Activated CD4-positive, alpha-beta T cell treated with anti-CD3 and anti-CD28 coated beads, Interleukin-10, Interleukin-2, amounts not matched to agents 100 ng/mL and 50 ng/mL, durations not matched to agents 16 hours and 8 hours (primary cell): ENCODE data around the gene PIP4K2A.
A peak's percentile ranks its signal among the peaks of the same experiment; 100 is the strongest.
"Not testable (repeated sequence)": the region's sequence is repeated elsewhere in the genome, so short reads cannot be mapped to it uniquely, and the experiment has no call there.

ENCODE experiments used
- DNase-seq: peaks from one replicate; pipeline ENCODE4 v3.0.0-alpha.2; 2020

The PIP4K2A gene

DNA sequence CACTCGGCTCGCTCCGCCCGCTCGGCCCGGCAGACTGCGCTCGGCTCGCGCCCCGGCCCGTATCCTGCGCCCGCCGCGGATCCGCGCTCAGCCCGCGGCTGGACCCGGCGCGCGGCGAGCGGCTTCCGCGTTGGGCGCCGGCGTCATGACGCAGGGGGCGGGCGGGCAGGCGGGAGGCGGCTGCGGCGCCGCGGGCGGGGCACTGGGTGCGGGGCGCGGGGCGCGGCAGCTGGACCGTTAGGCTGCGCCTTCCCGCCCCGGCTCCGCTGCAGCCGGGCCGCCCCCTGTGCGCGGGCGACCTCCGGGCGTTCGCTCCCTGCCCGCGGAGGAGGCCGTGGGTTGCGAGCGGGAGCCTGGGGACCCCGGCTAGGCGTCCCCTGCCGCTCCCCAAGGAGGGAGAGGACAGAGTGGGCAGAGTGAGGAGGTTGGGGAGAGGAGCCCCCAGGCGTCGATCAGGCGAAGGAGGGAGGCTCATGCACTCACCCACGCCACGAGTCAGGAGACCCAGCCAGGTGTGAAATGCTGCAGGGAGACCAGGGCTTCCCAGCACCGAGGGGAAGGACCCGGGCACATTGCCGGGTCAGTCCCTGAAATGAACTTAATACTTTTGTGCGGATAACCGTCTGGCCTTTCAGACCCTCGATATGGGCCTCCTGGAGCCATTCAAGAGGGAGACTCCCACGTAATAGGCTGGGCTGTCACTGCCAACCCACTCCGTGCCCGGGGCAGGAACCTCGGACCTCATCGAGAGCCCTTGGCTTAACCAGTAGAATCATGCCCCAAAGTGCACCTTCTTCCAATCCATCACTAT lies at the start of gene PIP4K2A:
PIP4K2A (minus strand) TSS at position 100 of the 811 bp plus-strand sequence. CDS start 252 bp downstream, outside the sequence.
- DNase-seq, result peak; percentile 82

DNA sequence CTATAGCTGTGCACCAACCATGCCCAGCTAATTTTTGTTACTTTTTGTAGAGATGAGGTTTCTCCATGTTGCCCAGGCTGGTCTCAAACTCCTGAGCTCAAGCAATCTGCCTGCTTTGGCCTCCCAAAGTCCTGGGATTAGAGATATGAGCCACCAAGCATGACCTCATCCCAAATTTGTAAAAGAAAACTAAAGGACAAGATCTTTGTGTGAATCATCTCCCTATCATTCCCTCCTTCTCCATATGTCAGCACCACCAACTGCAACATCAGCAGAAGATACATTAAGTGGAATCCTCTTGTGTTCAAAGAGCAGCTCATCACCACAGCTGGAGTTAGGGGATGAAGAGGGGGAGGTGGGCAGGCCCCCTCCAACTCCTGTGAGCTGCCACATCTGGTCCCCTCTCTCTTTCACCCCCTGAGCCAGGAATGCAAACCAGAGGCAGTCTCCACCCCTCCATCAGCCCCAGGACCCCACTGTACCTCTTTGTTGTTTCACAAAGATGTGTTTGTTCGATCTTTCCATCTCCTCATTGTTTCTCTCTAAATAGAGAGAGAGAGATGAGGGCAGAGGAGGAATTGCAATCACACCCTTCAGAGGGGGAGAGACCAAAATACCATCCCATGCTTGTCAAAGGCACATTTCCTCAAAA lies 47.3 kb upstream of the PIP4K2A start:
- DNase-seq, result no peak

DNA sequence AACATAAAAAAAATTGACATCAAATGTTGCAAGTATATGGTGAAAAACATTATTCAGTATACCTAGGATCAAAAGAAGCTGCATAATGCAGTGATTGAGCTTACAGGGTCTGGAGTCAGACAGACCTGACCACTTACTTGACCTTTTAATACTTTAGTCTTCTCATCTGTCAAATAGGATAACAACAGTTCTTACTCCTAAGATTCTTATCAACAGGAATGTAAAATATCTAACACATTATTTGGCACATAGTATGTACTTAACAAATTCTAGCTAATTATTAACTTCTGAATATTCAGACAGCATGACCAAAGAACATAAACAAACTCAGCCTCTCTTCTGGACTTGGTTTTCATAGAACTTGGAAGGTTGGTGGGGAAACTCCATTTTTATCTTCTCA lies 45.6 kb upstream of the PIP4K2A start:
- no peak for DNase-seq

DNA sequence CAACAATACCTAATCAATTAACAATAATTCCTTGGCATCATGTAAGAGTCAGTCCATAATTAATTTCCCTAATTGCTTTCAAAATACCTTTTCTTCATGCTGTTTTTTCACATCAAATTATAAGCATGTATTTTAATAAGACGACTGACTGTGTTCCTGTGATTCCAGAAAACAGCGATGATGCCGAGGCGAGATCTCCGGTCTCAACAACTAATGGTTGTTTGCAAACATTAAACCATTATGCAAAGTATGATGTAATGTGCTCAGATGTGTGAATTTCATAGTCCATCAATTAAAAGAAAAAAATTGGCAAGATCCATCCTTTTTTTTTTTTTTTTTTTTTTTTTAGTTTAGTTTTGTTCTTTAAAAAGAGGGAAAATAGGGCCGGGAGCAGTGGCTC lies 44.5 kb upstream of the PIP4K2A start:
- no peak for DNase-seq

DNA sequence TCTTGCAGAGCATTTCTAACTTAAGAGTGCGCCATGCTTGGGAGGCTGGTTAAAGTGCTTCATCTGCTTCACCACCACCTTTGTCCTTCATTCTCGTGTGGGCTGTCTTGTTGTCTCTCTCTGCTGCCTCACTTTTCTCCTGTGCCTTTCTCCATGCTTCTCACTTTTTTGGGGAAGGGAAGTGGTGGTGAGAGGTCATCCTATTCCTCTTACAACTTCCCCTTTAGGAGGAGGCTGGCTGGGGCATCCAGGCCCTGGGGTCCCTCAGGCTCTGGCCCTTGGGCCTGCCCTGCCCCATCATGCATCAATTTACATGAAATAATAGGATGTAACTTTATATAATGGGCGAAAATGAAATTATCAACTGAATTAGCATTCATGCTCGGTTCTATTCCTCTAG lies 39.9 kb upstream of the PIP4K2A start:
- DNase-seq, result no peak

DNA sequence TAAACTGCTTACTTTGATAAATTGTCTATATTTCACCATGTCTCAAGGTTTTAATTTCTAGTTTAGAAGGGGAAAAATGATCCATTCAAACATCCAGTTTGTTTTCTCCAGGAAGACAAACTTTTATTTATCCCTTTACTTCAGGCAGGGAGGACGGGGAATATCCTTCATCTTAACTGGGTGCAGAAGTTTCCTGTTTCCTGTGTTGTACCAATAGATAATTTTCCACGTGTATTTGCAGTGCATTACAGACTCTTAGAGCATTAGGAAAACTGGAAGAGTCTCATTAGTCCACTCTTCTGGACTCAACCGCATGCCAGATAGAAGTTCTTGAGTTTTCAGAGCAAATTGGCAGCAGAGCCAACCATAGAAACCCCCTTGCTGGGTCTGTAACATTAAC lies 39.4 kb upstream of the PIP4K2A start:
- DNase-seq, result no peak

DNA sequence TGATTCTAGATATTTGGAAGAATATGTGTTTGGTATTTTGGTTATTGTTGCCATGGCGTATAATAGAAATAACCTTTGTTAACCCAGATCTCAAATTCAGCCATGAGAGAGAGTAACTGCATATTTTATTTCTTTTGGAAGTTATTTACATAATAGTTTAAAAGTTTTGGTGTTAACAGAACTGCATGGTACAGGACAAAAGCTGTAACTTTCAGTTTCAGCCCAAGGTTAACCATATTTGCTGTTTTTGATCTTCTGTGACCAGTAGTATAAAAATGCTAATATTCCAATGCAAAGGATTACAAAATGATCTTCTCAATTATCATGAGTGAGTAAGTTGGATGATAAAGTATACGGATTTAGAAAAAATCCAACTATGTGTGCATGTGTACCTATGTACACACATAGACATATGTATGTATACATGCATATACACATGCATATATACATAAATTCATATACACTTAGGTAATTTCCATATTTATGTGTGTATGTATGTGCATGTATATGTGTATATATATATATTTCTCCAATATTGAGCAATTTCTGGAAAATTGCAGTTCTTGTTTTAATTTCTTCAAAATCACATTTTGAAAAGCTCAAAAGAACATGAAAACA lies 38.0 kb upstream of the PIP4K2A start:
- no peak for DNase-seq

DNA sequence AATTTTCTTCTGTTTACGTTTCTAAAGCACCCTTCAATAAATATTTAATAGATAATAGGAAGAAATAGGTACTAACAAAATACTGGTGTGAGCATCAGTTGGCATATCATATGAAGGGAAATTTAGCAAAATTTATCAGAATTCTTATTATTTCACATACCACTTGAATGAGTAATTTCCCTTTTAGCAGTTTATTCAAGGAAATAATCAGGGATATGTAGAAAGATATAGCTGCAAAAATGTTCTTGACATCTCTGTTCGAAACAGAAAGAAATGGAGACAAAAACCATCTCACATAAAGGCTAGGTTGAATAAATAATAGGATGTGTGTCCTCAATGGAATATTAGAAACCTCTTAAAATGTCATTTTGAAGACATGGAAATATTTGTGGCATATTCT lies 35.8 kb upstream of the PIP4K2A start:
- DNase-seq, result no peak

DNA sequence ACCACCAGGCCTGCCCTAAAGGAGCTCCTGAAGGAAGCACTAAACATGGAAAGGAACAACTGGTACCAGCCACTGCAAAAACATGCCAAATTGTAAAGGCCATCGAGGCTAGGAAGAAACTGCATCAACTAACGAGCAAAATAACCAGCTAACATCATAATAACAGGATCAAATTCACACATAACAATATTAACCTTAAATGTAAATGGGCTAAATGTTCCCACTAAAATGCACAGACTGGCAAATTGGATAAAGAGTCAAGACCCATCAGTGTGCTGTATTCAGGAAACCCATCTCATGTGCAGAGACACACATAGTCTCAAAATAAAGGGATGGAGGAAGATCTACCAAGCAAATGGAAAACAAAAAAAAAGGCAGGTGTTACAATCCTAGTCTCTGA lies 30.5 kb upstream of the PIP4K2A start:
- DNase-seq, result not testable (repeated sequence)

DNA sequence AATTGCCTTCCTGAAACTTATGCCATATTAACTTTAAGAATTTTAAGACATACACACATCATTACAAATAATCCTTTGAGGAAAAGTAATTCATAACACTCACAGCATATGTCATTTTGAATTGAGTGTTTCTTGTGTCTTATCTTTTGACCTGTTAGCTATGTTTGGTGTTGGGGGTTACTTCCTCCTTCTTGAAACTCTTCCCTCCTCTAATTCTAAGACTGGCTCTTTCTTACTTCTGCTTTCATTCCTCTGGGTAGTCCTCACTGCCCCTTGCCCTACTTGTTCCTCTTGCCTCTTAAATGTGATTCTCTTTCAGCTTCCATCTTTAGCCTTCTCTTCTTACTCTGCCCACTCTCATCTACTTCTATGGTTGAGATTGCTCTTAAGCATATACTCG lies 28.3 kb upstream of the PIP4K2A start:
- DNase-seq, result no peak

DNA sequence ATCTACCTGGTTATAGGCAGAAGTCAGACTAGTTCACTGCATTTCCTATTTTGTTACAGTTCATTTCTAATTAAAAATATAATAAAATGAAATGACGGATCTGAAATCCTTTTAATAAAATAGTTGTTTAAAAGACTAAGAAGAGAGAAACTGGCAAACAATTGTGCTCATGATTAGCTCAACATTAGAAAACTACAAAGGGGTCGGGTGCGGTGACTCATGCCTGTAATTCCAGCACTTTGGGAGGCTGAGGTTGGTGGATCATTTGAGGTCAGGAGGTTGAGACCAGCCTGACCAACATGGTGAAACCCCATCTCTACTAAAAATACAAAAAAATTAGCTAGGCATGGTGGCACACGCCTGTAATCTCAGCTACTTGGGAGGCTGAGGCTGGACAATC lies 27.3 kb upstream of the PIP4K2A start:
- DNase-seq, result not testable (repeated sequence)

DNA sequence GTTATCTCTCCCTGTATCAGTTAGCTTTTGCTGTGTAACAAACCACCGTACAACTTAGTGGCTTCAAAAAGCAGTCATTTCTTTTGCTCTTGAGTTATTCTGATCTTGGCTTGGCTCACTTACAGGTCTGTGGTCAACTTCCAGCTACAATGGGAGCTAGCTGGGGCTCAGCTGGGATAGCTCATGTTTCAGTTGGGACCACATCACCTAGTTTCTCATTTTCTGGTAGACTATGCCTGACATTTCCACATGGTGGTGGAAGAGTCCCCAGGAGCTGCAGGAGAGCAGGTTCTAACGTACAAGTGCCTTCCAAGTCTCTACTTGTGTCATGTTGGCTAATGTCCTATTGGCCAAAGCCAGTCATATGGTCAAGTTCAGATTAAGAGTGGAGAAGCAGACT lies 25.8 kb upstream of the PIP4K2A start:
- DNase-seq, result no peak

DNA sequence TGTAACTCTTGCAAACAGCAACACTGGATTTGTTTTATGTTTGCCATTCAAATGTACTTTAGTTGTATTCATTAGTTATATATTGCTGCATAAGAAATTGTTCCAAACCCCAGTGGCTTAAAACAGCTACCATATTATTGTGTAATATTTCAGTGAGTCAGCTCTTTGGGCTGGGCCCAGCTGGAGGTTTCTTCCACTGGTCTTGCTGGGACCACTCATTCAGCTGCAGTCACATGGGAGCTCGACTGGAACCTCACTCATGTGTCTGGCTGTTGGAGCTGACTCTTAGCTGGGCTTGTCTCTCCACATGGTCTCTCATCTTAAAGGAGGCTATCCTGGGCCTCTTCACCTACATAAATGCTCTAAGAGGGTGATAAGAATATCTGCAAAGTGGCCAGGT lies 23.2 kb upstream of the PIP4K2A start:
- no peak for DNase-seq

DNA sequence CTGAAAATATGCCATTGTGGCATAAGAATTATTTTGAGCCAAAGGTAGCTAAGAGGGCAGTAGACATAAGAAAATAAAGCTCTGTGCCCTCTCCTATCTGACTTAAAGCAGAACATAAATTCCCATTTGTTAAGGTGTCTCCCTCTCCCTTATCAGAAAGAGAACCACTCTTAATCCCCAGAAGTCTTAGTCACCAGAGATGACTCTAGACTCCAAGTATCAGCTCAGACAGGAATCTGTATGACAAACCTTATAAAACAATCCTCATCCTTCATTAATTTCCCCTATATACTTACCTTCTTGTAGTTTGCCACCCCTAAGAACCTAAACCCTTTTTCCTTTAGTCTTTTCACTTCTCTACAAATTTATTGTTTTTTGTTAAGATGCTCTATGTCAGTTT lies 21.8 kb upstream of the PIP4K2A start:
- DNase-seq, result no peak

DNA sequence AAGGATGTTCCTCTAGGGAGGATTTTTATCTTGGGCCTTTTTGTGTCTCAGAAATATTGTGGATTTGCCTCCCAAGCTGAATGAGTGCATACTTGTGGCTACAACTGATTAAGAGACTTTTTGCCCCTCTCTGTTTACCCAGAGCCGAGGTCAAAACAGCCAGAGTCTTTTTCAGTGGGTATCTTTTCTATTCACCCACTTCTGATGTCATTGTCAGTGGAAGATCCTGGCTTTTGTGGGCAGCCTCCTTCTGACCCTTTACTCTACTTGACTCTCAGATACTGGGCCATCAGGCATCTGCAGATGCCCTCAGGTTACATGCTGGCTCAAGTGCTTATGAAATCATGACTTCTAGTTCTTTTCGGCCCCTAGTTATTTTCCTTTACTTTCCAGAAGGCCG lies 19.6 kb upstream of the PIP4K2A start:
- DNase-seq, result no peak

DNA sequence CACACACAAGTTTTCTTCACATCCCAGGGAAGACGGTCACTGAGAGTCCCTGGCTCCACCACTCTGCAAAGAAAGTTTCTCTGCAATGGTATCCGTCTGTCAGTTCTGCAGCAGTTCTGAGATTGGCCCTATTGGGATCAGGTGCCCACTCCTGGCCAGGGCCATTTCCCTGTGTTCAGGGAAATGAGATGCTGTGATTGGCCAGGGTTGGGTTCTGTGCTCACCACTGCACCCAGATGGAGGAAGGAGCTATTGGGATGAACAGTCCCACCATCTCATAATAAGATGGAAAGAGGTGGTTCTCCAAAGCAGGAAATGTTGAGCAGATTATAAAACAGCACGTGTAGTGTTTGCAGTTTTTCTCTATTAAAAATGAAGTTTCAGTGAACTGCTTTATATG lies 13.3 kb upstream of the PIP4K2A start:
- DNase-seq, result no peak

DNA sequence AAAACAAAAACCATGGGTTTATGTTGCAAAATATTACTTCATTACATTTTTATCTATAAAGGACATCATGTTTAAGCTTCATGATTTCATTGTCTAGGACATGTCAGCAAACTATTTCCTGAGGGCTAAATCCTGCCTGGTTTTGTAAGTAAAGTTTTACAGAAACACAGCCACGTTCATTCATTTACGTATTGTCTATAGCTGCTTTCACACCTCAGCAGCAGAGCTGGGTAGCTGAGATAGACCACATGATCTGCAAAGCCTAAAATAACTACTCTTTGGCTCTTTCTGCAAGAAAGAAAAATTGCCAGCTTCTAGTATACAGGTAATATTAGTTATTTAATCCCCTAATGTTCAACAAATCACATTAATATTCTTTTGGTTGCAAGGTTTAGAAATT lies 12.7 kb upstream of the PIP4K2A start:
- no peak for DNase-seq

DNA sequence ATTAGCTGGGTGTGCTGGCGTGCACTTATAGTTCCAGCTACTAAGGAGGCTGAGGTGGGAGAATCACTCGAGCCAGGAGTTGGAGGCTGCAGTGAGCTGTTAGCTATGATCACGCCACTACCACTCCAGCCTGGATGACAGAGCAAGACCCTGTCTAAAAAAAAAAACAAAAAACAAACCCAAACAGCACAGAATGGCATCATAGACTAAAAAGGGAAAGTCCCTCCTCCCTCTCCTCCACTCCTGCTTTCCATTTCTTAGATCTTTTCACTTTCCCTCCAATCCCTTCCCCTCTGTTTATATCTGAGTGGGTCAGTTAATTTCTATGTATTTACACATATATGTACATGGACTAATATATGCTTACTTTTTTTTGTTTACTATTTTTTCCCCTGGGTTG lies 10.4 kb upstream of the PIP4K2A start:
- no peak for DNase-seq

DNA sequence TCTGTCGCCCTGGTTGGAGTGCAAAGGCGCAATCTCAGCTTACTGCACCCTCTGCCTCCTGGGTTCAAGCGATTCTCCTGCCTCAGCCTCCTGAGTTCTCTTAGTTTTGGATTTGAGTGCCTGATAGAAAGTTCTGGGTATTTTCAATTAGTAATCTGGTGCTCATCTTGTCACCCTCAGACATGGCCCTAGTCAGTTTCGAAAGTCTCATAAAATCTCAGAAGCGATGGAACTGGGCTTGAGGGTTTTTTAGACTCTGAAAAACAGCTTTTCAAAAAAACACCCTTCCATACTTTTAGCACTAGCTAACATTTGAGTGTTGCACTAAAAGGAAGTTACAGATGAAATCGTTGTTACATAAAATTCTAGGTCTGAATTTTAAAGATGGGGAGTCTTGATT lies 9.4 kb upstream of the PIP4K2A start:
- DNase-seq, result no peak

DNA sequence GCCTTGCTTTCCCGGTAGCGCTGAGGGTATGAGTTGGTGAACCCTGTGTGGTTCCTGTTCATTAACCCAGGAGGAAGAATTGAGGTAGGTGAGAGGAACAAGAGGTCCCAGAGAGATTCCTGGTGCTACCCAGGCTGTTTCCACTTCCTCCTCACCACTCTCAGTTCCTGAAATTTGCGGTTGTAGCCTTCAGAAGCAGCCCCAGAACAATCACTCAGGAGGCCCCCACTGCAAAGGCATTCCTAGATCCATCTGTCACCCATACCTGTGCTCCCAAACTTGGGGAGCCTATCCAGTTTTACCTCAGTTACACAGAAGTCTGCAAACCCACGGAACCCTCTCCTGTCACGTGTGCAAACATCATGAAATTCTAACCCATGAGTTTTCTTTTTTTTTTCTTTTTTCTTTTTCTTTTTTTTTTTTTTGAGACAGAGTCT lies 9.0 kb upstream of the PIP4K2A start:
- no peak for DNase-seq

DNA sequence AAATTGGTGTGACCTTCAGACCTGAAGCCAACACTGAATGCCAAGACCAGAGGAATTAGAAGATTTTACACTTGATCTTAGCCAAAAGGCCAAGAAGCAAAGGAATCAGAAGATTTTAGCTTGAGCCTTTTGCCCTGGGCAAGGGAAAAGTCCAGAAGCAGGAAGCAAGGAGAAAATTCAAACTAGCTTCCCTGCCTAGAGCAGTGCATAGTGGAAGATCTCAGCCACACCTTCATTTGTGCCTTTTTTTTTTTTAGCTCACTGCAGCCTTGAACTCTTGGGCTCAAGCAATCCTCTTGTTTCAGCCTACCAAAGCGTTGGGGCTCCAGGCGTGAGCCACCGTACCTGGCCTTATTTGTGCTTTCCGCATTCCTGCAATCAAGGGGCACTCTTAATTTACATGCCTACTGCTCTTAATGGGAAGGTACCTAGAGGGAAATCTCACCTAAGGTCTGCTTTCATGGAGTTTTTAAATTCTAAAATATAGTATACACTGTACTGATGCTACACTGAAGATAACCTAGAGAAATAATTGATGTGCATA lies 8.3 kb upstream of the PIP4K2A start:
- DNase-seq, result no peak

DNA sequence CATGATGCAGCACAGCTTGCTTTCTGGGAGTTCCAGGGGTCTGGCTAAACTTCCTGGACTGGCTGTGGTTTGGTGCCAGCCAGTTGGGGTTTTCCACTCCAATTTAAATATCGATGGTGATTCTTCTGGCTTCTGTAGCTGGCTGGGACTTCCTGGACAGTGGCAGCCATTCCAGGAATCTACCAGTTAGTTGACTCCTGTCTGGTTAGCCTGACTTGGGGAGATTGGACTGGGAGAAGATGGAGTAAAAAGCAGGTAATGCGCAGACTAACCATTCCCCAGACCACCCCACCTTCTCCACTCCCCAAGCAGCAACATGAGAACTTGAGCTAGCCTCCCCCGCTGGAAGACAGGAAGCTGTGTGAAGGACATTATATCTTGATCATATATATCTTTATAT lies 6.3 kb upstream of the PIP4K2A start:
- no peak for DNase-seq

DNA sequence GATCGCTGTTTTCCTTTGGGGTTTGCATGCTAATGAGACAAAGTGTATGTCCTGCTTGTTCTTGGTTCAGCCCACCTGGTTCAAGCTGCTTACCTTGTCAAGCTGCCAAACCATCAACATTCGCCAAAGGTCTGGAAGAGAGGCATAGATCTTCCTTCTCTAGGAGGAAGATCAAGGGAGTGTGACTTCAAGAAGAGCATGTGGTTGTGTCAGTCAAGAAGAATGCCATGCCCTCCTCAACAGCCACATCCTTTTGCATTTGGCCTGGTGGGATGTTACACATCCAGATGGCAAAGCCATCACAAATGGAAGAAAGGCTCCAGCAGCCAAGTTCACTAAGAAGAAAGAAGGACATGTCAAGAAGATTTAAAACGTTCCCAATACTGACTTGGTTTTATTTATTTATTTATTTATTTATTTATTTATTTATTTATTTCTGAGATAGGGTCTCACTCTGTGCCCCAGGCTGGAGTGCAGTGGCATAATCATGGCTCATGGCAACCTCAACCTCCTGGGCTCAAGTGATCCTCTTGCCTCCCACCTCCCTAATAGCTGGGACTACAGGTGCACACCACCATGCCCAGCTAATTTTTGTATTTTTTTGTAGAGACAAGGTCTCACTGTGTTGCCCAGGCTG lies 5.1 kb upstream of the PIP4K2A start:
- no peak for DNase-seq
